Natural killer cell (primary cell): ENCODE measurements around the gene MAP3K8. TPM values are rescaled to one million over a fixed set of nuclear protein-coding genes. Genes with fewer than 3 reads are reported as not detected.

Experiments
- ATAC-seq, 3 donors: fragments of 150-1000 bp in 2 of 3; fragments of 200-7000 bp in 1 of 3; cut with Tn5 transposase; 1 replicate in 1 of 3; 2 replicates in 2 of 3; pipeline ENCODE4 v1.10.0; 2021; ENCODE audit warnings: mild to moderate bottlenecking in 2 of 3, moderate library complexity in 2 of 3
- DNase-seq, 2 donors: peaks; one replicate each; pipeline versions ENCODE4 v3.0.0 to v3.0.0-alpha.2; 2013 to 2021; ENCODE audit warnings: mixed read lengths in 1 of 2
- H3K27ac ChIP-seq: one replicate; pipeline ENCODE4 v1.5.1; 2013; ENCODE audit warnings: mild to moderate bottlenecking, low read length
- H3K27me3 ChIP-seq: one replicate; pipeline ENCODE4 v1.6.1; 2013; ENCODE audit warnings: low read length; ENCODE audit not compliant: control insufficient read depth, insufficient read depth
- H3K36me3 ChIP-seq: one replicate; pipeline ENCODE4 v1.6.1; 2013; ENCODE audit warnings: low read length; ENCODE audit not compliant: control insufficient read depth, insufficient read depth
- H3K4me1 ChIP-seq: one replicate; pipeline ENCODE4 v1.6.1; 2013; ENCODE audit warnings: low read length; ENCODE audit not compliant: control insufficient read depth, insufficient read depth
- H3K4me3 ChIP-seq: one replicate; pipeline ENCODE4 v1.5.1; 2013; ENCODE audit warnings: low read length
- H3K9me3 ChIP-seq: one replicate; pipeline ENCODE4 v1.6.1; 2013; ENCODE audit warnings: low read length; ENCODE audit not compliant: control insufficient read depth, insufficient read depth
- H3K27ac Mint-ChIP-seq, 2 donors: one replicate each; pipeline ENCODE4 v1.8.0; 2022; ENCODE audit warnings: mild to moderate bottlenecking in 2 of 2, mixed read lengths in 2 of 2, moderate library complexity in 1 of 2
- H3K27me3 Mint-ChIP-seq, 2 donors: one replicate each; pipeline ENCODE4 v1.8.0; 2022; ENCODE audit warnings: low read depth in 2 of 2, mixed read lengths in 2 of 2
- H3K36me3 Mint-ChIP-seq: one replicate; pipeline ENCODE4 v1.8.0; 2022; ENCODE audit warnings: mixed read lengths
- H3K4me1 Mint-ChIP-seq, 2 donors: one replicate each; pipeline ENCODE4 v1.8.0; 2022; ENCODE audit warnings: mixed read lengths in 2 of 2
- H3K4me3 Mint-ChIP-seq: one replicate; pipeline ENCODE4 v1.8.0; 2022; ENCODE audit warnings: mild to moderate bottlenecking, moderate library complexity, mixed read lengths
- H3K9me3 Mint-ChIP-seq, 2 donors: one replicate each; pipeline ENCODE4 v1.8.0; 2022; ENCODE audit warnings: mixed read lengths in 2 of 2
- WGBS: methylation state at CpG from one replicate; pipeline ENCODE4 v1.1.7; 2013; ENCODE audit warnings: missing lambda C conversion rate; ENCODE audit not compliant: insufficient coverage; 5-methylcytosine and 5-hydroxymethylcytosine counted together
- intact Hi-C: fragments of 100-400 bp; cut with micrococcal nuclease; formaldehyde crosslinking; loops from one replicate; pipeline ENCODE4 v1.14.2; 2022
- total RNA-seq, 4 donors: library from RNA; stranded (reverse); fragments of 120-200 nt in 1 of 4; gene quantifications; one replicate each; pipeline versions ENCODE4 v1.2.3 to v1.2.4, GENCODE V29; 2013 to 2022
- TF ChIP-seq, protein P1 (sequence below): fragments of 200-600 bp; IDR thresholded peaks from one replicate; pipeline ENCODE4 v1.8.0; 2022; ENCODE audit warnings: antibody characterized with exemption

Gene MAP3K8
- total RNA-seq, 3 donors from 2014 or later (not counting 1 experiment from before 2014, with no cell fraction given): 200 to 244 (median 236) TPM

DNA sequence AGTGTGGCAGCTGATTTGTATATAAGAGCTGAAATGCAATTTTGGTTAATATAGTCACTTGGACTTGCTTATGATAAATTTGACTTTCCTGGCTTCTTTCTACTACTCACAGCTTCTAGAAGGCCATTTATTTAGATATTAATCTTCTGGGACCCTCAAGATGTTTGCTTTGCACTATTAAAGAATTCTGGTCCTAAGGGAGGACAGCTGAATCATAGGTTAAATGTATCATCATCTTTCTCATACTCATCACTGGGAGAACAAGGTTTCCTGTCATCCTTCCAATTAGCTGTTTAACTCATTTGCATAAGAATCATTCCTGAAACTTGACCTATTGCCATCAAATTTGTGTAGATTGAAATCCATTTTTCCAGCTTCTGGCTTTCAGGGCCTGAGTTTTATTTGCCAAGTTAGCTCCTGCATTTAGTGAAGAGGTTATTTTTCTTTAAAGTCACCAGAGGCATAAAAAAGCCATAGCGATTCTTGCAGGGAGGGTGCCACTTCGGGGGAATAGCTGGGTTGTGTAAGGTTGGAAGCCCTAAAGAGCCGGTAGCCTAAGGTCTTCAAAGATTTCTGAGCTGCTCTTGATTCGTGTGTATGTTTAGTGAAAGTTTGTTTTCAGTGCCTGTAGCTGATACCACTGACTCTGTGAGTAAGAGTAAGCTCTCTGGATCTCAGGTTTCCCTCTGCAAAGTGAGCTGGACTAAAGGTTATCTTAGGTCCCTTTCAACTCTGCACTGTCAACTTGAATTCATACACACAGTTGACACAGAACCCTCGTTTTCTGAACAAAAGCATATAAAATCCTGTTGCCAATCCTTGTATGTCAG, 4.3 kb downstream of the MAP3K8 start:
- ATAC-seq (no peak), DNase-seq (no peak)
- Histone ChIP-seq H3K27ac (peak overlapping the region; percentile 61), H3K9me3 (no peaks in the 10 kb centered on the region), H3K4me3 (no peak overlapping the region), H3K36me3 (peaks cover 54% of the 10 kb centered on the region), H3K4me1 (peaks cover 32% of the 10 kb centered on the region), H3K27me3 (no peaks in the 10 kb centered on the region)
- H3K4me1 Mint-ChIP-seq: peaks cover 78% of the 10 kb centered on the region in 2 donors
- TF ChIP-seq, protein P1, sequence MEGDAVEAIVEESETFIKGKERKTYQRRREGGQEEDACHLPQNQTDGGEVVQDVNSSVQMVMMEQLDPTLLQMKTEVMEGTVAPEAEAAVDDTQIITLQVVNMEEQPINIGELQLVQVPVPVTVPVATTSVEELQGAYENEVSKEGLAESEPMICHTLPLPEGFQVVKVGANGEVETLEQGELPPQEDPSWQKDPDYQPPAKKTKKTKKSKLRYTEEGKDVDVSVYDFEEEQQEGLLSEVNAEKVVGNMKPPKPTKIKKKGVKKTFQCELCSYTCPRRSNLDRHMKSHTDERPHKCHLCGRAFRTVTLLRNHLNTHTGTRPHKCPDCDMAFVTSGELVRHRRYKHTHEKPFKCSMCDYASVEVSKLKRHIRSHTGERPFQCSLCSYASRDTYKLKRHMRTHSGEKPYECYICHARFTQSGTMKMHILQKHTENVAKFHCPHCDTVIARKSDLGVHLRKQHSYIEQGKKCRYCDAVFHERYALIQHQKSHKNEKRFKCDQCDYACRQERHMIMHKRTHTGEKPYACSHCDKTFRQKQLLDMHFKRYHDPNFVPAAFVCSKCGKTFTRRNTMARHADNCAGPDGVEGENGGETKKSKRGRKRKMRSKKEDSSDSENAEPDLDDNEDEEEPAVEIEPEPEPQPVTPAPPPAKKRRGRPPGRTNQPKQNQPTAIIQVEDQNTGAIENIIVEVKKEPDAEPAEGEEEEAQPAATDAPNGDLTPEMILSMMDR: no peak
- peaks cover 39% of the 10 kb centered on the region for H3K36me3 Mint-ChIP-seq
- peak overlapping the region; percentile 89 for H3K4me3 Mint-ChIP-seq
- intact Hi-C loops: no loop called here
- peak overlapping the region; percentile 93 to 98 for H3K27ac Mint-ChIP-seq
- H3K27me3 Mint-ChIP-seq: no peaks in the 10 kb centered on the region
- H3K9me3 Mint-ChIP-seq: no peaks in the 10 kb centered on the region
- WGBS: 45% methylated on average over 5 of the region's 5 CpGs

- ATAC-seq (no peak), DNase-seq (no peak)
- Mint-ChIP-seq H3K27ac (peak overlapping the region; percentile 72 to 98), H3K4me1 (peaks cover 85 to 87% of the 10 kb centered on the region in 2 donors), H3K27me3 (no peaks in the 10 kb centered on the region), H3K4me3 (peak overlapping the region; percentile 65), H3K36me3 (peaks cover 39% of the 10 kb centered on the region), H3K9me3 (no peaks in the 10 kb centered on the region)
- Histone ChIP-seq H3K27me3 (no peaks in the 10 kb centered on the region), H3K27ac (no peak overlapping the region), H3K4me3 (no peak overlapping the region), H3K9me3 (no peaks in the 10 kb centered on the region), H3K4me1 (peaks cover 36% of the 10 kb centered on the region), H3K36me3 (peaks cover 65% of the 10 kb centered on the region)
- intact Hi-C loops: no loop called here
- TF ChIP-seq, protein P1: no peak
- 92% methylated on average over 3 of the region's 3 CpGs for WGBS
Measured at GRCh38 chr10:30439931-30440330, 5.9 kb downstream of the MAP3K8 start.

GRCh38 chr10:30442019-30442606, 8.1 kb downstream of the MAP3K8 start:
- no peaks in the 10 kb centered on the region for H3K9me3 Mint-ChIP-seq

More at GRCh38 chr10:30442019-30442606, 8.1 kb downstream of the MAP3K8 start:
- Histone ChIP-seq H3K36me3 (peaks cover 72% of the 10 kb centered on the region), H3K27ac (no peak overlapping the region), H3K4me3 (no peak overlapping the region), H3K4me1 (peaks cover 45% of the 10 kb centered on the region), H3K27me3 (no peaks in the 10 kb centered on the region), H3K9me3 (no peaks in the 10 kb centered on the region)
- intact Hi-C loops: no loop called here
- Mint-ChIP-seq H3K36me3 (peaks cover 39% of the 10 kb centered on the region), H3K27me3 (no peaks in the 10 kb centered on the region), H3K27ac (peak overlapping the region; percentile 72 to 98), H3K4me3 (peak overlapping the region; percentile 2), H3K4me1 (peaks cover 79 to 82% of the 10 kb centered on the region in 2 donors)
- 66% methylated on average over 4 of the region's 4 CpGs for WGBS
- DNase-seq (no peak), ATAC-seq (no peak)
- TF ChIP-seq, protein P1: no peak
